SH-SY5Y (cell line): ENCODE measurements around the gene CNN3.

Experiments used
- GATA2 ChIP-seq: IDR thresholded peaks from 2 replicates; pipeline ENCODE4 v1.6.1; 2011; ENCODE audit warnings: mild to moderate bottlenecking, low read depth, low read length
- GATA3 ChIP-seq: IDR thresholded peaks from 2 replicates; pipeline ENCODE4 v1.6.1; 2011; ENCODE audit warnings: low read depth, mild to moderate bottlenecking, low read length, moderate library complexity

DNA sequence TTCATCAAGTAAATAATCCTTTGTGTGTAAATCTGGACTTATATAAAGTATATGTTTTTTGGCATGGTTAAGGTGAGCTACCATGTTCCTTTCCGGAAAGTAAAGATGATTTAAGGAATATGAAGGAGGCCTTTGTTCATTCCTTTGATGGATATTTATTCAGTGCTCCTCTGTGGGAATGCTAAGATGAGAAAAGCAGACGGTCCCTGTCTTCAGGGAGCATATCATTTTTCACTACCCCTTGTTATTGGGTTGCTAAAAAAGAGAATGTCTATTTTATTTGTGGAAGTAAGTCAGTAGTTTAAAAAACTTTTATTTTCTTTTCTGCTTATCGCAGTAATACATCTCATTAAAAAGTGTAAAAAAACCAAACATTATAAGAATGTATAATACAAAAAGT lies 35.1 kb upstream of the CNN3 start:
- no peak for TF ChIP-seq GATA2
- no peak for TF ChIP-seq GATA3
